CD1c-positive myeloid dendritic cell (primary cell): ENCODE results near the gene SAPCD2.
"Not testable (repeated sequence)": the region's sequence is repeated elsewhere in the genome, so short reads cannot be mapped to it uniquely, and the experiment has no call there.

Experiments used
- DNase-seq: peaks from one replicate; pipeline ENCODE4 v3.0.0-alpha.2; 2016; ENCODE audit errors: extremely low spot score

The SAPCD2 gene, protein sequence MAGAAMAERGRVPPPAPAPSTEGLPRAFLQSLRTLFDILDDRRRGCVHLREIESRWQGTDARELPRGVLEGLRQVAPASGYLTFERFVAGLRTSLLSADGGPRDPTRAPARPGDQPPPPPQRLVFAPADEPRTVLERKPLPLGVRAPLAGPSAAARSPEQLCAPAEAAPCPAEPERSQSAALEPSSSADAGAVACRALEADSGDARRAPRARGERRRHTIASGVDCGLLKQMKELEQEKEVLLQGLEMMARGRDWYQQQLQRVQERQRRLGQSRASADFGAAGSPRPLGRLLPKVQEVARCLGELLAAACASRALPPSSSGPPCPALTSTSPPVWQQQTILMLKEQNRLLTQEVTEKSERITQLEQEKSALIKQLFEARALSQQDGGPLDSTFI

DNA sequence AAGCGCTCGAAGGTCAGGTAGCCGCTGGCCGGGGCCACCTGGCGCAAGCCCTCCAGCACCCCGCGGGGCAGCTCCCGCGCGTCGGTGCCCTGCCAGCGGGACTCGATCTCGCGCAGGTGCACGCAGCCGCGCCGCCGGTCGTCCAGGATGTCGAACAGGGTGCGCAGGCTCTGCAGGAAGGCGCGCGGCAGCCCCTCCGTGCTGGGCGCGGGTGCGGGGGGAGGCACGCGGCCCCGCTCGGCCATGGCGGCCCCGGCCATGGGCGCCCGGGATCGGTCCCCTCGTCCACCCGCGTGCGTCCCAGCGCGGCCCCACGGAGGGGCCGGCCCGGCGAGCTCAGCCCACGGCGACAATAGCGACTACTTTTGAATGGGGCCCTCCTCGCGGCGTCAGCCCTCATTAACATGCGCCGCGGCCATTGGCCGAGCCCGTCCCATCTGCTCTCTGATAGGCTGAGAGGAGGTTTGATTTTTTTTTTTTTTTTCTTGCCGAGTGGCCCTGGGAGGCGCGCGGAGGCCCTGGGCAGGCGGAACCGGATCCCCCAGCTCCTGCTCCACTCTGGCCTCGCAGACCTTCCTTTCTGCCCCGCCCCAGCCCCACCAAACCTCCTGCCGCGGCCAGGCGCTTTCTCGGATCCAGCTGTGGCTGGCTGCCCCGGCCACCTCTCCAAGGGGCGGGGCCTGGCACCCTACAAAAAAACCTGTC, at the start of gene SAPCD2:
SAPCD2 (minus strand) TSS at position 357 of the 705 bp plus-strand sequence; CDS start at position 260, 97 bp downstream.
- DNase-seq = peak; percentile 95

DNA sequence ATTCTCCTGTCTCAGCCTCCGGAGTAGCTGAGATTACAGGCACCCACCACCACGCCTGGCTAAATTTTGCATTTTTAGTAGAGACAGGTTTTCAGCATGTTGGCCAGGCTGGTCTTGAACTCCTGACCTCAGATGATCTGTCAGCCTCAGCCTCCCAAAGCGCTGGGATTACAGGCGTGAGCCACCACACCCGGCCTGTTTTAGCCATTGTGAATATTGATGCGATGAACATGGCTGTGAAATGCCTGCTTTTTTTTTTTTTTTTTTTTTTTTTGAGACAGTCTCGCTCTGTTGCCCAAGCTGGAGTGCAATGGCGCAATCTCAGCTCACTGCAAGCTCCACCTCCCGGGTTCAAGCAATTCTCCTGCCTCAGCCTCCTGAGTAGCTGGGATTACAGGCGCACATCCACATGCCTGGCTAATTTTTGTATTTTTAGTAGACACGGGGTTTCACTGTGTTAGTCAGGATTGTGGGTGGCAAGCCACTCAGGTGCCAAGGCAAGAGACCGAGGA, 47.8 kb upstream of the SAPCD2 start:
- not testable (repeated sequence) for DNase-seq

DNA sequence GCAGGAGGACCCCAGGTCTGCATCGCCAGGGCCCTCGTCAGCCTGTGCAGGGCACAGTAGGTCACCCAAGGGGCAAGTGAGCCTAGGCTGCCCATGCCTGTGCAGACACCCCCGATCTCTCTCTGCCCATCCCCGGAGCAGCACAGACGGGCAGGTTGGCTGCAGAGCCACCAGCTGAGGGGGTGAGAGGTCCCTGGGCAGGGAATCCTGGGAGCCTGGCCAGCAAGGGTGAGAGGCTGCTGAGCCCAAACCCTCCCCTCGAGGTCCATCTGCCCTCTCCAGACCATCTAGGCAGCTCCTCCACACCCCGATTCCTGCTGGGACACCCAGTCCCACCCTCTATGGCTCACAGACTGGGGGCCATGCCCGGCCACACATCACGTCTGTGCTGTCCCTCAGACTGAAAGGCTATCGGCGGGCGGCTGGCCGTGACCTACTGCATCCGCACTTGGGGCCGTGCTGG, 46.9 kb upstream of the SAPCD2 start:
- no peak for DNase-seq

DNA sequence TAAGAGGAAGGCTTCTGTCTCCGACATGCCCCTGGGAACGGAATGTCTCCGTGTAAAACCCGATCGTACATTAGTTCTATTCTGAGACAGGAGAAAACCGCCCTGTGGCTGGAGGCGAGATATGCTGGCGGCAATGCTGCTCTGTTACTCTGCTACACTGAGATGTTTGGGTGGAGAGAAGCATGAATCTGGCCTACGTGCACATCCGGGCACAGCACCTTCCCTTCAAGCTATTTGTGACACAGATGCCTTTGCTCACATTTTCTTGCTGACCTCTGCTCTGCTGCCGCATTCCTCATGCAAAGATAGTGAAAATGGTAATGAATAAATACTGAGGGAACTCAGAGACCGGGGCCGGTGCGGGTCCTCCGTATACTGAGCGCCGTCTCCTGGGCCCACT, 46.4 kb upstream of the SAPCD2 start:
- DNase-seq = no peak

DNA sequence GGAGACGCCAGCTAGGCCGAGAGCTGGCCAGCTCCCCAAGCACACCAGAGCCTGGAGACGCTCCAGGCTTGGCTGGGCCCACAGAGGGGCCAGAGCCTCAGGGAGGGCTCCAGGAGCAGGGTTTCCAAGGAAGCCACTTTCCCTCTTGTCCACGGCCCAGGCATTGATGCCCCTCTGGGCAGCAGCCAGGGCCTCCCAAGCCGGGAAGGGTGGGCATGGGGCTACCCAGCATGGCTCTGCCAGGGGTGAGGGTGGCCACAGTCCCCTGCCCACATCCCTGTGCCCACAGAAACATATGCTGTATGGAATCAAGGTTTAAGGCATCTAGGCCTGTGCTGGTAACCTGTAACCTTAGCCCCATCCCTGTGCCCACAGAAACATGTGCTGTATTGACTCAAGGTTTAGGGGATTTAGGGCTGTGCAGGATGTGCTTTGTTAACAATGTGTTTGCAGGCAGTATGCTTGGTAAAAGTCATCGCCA, 45.7 kb upstream of the SAPCD2 start:
- DNase-seq = no peak

DNA sequence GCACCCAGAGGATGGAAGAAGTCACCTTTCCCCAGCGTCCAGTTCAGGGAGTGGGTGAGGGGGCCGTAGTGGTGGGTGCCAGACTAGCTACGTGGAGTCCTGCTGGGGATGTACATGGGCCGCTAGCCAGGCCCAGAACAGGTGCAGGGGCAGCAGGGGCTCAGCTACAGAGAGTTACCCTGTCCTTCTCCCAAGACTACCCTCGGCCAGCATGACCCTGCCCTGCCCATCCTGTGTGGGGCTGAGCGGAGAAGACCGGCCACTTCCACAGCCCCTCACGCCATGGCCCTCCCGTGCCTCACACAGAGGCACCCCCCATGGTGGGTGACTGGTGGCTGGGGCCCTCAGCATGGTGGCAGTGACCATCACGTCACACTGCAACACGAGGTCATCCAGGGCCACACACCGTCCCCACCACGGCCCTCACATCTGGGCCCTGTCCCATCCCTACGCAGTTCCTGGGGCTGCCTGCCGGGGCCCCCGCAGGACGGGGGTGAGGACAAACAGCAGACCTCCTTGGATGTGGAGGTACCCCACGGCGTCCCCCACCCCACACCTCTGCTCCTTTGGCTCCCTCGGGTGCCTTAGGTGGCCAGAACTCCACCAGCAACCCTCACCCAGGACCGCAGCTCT, 45.2 kb upstream of the SAPCD2 start:
- no peak for DNase-seq

DNA sequence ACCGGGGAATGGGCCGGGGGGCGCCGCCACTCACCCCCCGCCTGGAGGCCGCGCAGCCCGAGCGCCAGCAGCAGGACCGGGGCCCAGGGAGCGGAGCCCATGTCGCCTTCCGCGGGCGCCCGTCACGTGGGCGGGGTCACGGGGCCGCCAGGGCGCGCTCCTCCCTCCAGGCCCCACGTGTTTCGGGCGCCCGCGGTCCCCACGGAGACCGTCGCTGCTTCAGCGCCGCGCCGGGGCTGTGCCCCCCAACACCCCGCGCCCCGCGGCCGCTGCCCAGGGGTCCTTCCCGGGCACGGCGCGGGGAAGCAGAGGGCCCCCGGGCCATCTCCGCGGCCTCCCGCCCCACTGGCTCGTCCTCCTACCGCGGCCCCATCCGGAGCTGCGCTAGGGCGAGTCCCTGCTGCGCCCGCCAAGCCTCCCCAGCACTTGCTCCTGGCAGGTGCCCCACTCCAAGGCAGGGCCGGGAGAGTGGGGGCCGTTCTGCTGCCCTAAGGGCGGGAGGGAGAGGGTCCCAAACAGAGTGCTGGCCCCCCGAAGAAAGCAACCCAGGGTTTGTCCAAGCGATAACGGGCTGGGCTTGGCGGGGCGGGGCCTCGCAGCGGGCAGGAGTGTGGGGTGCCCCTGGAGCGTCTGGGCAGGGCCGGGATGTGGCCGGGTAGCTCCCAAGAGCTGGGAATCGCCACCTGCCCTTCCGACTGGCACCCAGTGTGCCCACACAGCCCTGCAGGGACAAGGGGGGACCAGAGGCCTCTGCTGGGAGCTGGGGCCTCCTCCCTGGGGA, 44.4 kb upstream of the SAPCD2 start, which contains the start of gene DPP7:
DPP7 (minus strand) TSS at position 121 of the 781 bp plus-strand sequence; CDS start at position 101, 20 bp downstream.
- peak; percentile 90 for DNase-seq

DNA sequence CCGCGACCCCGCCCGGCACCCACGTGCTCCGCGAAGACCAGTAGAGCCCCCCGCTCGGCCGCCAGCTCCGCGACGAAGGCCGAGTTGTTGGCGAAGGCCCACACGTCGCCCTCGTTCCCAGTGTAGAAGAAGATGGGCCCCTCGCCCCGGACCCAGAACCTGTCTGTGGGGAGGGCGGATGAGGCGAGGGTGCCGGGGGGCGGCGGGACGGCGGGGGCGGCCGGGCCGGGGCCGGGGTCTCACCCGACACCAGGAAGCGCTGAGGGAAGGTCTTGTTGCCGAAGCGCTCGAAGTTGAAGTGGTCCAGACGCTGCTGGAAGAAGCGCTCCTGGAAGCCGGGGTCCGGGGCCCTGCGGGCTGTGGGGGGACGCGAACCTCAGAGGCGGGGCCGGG, 43.9 kb upstream of the SAPCD2 start:
- DNase-seq = no peak

DNA sequence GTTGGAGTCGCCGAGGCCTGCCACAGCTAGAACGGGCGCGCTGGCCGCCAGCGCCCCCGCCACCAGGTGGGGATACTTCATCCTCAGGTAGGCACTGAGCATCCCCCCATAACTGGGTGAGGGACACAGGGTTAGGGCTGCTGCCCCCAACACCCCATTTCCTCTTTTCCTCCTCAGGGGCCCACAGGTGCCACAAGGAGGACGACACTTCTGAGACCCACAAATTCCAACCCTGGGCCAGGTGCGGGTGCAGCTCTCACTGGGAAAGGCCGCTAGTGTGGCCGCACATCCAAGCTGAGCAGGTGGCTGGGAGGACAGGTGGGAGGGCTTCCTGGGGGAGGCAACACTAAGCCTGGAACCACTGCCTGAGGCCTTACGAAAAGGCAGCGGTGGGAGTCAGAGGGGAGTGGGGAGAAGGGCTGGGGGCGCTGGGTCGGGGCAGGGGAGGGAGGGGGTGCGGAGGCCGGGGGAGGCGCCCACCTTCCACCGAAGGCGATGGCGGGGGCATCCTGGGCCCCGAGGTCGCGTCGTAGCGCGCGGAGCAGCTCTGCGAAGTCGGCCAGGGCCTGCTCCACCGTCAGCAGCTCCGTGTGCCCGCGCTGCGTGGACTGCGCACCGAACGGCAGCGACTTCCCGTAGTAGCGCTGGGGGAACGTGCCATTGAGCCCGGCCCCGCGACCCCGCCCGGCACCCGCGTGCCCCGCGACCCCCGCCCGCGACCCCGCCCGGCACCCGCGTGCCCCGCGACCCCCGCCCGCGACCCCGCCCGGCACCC, 43.2 kb upstream of the SAPCD2 start:
- DNase-seq = peak; percentile 42

DNA sequence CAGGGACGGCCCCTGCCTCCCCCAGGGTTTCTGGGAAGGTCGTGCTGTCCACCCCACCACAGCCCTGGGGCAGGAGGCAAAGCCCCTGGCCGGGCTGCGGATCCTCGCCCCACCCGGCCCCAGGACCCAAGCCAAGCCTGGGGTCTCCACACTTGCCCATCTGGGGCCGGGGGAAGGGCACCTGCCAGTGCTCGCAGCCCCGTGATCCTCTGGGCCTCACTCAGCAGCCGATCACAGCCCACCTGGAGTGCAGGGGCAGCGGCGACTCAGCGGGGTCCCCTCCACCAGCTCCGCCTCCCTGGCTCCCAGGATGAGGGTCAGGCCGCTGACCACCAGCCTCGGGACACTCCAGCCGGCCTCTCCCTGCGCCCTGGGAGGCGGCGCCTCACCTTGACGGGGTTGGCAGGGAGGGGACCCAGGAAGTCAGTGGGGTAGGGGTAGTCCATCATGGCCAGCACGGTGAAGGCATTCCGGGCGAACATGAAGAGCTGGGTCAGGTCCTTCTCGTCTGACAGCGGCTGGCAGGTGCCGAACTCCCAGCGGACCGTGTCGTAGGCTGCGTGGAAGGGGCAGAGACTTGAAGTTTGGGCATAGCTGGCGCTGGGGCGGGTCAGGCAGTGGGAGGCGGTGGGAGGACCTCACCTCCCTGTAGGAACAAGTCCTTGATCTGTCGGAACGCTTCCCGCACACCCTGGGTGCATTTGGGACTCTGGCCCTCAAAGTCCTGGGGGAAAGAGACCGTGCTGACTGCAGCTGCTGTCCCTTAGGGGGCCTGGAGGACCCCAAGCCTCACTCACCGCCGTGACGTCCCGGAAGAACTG, 42.4 kb upstream of the SAPCD2 start:
- no peak for DNase-seq

DNA sequence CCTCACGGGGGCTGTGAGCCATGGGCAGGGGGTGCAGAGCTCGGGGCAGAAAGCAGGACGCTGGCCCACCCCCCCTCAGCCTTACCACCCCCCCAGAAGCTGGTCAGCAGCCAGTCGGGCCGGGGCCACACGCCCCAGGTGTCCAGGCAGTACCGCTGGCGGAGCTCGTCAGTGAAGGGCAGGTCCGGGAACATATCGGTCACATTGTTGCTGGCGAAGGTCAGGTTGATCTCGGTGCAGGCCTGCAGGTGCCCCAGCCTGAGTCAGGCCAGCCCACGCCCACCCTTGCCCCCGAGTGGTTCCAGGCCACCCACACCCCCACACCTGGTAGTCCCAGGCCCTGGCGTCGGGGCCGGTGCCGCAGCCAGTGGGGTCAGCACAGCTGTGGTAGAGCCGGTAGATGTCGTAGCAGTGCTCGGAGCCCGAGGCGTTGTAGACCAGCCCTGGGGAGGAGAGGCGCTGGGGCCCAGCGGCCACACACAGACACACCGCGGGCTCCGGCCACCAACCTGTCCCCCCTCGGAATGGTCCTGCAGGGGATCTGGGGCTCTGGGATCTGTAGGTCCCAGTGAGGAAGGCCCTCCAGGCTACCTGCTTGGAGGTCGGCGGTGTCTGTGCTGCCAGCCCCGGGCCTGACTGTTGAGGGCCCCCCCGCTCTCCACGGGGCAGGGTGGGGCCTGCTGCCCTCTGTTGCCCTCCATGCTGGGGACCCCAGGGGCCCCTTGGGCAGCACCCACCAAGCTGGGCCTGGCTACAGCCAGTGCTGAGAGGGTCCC, 41.6 kb upstream of the SAPCD2 start:
- no peak for DNase-seq

DNA sequence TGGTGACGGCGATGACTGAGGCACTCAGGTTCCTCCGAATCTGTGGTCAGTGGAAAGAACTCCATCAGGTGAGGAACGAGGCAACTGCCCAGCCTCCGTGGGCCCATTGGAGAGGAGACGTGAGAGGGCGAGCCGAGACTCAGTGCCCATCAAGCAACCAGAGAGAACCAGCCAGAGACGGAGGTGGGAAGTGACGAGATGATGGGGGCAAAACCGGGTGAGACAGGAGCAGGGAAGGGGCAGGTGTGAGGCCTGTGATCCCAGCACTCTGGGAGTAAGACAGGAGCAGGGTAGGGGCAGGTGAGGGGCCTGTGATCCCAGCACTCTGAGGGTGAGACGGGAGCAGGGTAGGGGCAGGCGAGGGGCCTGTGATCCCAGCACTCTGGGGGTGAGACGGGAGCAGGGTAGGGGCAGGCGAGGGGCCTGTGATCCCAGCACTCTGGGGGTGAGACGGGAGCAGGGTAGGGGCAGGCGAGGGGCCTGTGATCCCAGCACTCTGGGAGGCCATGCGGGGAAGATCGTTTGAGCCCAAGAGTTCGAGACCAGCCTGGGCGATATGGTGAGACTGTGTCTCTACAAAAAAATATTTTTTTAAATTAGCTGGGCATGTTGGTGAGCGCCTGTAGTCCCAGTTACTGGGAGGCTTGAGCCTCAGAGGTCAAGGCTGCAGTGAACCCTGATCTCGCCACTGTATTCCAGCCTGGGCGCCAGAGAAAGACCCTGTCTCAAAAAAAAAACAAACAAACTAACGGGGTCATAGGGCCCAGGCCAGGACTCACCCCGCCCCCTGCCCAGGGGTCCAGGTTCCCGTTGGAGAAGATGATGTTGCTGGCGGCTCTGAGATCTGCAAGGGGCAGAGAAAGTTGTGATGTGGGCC, 40.8 kb upstream of the SAPCD2 start:
- DNase-seq = no peak

DNA sequence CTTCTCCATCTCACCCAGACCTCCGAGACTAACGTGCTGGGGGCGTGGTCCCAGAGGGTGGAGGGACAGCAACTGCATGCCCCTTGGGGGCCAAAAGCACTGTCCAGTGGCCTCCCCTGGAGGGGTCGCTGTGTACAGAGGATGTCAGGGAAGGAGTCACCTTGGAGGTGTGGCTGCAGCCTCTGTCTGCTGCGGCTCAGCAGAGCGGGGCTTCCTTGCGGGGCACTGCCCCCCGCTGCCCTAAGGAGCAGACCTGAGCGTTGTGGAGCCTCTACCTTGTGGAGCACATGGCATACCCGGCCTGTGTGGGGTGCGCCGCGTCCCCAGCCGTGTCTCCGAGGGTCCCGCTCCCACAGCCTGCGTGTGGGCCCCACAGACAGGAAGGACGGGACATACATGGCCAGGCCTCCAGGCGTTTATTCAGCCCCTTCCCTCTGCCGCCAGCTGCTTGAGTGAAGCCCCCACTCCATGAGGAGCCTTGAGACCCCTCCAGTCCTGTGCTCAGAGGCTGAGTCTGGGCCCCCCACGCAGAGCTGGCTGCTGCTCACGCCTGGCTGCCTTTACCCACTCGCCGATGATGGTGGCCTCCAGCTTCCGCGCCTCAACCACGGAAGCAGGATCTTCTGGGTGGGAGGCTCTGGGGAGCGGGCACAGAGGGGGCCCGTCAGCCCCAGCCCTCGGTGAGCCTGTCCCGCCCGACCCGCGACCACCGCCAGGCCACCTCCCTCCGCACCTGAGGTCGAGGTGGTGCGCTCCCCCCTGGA, 40.0 kb upstream of the SAPCD2 start:
- DNase-seq = no peak

DNA sequence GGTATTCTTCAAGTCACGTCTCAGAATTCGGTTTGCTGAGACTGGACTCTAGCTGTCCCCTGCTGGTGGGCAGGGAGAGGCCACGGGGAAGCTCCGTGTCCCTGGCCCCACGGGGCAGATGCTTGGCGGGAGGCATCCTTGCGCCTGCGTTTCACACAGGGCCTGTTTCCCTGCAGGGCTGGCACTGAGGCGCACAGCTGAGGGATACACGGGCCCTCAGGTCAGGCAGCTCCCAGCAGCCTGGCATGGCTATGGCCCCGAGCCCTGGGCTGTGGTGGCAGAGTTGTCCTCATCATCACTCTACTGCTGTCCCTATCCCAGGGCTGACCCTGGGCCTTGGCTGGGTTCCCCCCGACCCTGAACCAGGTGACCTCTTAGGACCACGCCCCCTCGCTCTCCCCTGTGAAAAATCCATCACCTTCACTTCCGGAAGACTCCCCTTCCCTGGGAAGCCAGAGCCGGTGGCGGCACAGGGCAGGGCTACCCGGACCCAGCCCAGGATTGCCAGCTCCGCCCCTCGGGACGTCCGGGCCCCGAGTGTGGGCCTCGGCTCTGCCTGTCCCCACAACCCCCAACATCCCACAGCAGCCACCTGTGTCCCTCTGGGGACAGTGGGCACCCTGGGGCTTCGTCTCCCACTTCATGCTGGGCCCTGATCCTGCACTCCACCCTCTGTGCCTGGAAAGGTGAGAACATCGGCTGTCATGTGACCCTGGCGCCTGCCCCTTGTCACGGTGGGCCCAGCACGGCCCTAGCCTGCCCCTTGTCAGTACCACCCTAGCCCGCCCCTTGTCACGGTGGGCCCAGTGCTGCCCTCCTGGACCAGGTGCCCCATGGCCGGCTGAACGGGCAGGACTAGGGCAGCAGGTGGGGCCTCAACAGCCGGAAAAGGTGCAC, 39.1 kb upstream of the SAPCD2 start:
- no peak for DNase-seq

DNA sequence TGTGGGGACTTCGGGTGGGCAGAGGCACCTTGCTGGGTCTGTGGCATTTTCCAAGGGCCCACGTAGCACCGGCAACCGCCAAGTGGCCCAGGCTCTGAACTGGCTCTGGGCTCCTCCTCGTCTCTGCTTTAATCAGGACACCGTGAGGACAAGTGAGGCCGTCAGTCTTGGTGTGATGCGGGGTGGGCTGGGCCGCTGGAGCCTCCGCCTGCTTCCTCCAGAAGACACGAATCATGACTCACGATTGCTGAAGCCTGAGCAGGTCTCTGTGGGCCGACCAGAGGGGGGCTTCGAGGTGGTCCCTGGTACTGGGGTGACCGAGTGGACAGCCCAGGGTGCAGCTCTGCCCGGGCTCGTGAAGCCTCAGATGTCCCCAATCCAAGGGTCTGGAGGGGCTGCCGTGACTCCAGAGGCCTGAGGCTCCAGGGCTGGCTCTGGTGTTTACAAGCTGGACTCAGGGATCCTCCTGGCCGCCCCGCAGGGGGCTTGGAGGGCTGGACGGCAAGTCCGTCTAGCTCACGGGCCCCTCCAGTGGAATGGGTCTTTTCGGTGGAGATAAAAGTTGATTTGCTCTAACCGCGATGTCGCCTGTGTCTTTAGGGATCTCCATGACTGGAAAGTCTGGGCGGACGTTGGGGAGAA, 38.4 kb upstream of the SAPCD2 start:
- no peak for DNase-seq

DNA sequence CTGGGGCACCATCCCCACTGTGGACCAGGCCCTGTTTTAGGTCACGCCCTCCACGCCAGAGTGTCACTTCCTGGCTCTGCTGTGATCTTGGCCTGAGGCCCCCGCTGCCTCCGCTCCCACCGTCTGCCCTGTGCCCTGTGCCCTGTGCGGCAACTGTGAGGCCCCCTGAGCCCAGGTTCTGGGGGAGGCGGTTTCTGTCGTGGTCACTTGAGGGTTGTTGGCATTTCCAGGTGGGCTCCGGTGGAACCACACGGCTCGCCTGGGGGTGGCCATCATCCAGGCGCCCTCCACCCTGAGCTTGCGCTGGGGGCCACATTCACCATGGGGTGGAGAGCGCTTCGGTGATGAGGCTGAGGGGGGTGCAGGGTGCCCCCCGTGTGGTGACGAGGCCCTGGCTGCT, 37.6 kb upstream of the SAPCD2 start:
- no peak for DNase-seq
